ENCODE results near the gene NSL1.
"Not testable (repeated sequence)": the region's sequence is repeated elsewhere in the genome, so short reads cannot be mapped to it uniquely, and the experiment has no call there.

NSL1 gene

GRCh38 chr1:212814537-212815334 is 23.2 kb upstream of the NSL1 start:
- Mint-ChIP-seq H3K4me1 (peaks cover 9 to 13% of the 10 kb centered on the region in 2 donors), H3K36me3 (peaks cover 7 to 13% of the 10 kb centered on the region in 2 donors), H3K9me3 (no peaks in the 10 kb centered on the region), H3K4me3 (no peak overlapping the region), H3K27me3 (no peaks in the 10 kb centered on the region), H3K27ac (no peak overlapping the region)
- ATAC-seq (replicated peaks), result no peak
- no peak for DNase-seq

- Mint-ChIP-seq H3K4me1 (no peaks in the 10 kb centered on the region), H3K27ac (no peak overlapping the region), H3K9me3 (no peaks in the 10 kb centered on the region), H3K27me3 (no peaks in the 10 kb centered on the region), H3K4me3 (no peak overlapping the region), H3K36me3 (peaks cover 28 to 31% of the 10 kb centered on the region in 2 donors)
- DNase-seq, result no peak
- no peak for ATAC-seq (replicated peaks)
These were observed 14.2 kb upstream of the NSL1 start for GRCh38 chr1:212805767-212806166.

- Mint-ChIP-seq H3K36me3 (peaks cover 28 to 40% of the 10 kb centered on the region in 2 donors), H3K4me1 (peaks cover 18 to 26% of the 10 kb centered on the region in 2 donors), H3K27ac (no peak overlapping the region), H3K9me3 (peaks cover 5 to 9% of the 10 kb centered on the region in 2 donors), H3K4me3 (no peak overlapping the region), H3K27me3 (no peaks in the 10 kb centered on the region)
- no peak for DNase-seq
- no peak for ATAC-seq (replicated peaks)
These were observed 6.1 kb upstream of the NSL1 start for GRCh38 chr1:212797681-212798080.

- Mint-ChIP-seq H3K4me3 (peak overlapping the region; percentile 61 to 66), H3K27ac (peak overlapping the region; percentile 88), H3K4me1 (peaks cover 23 to 39% of the 10 kb centered on the region in 2 donors), H3K36me3 (peaks cover 17 to 27% of the 10 kb centered on the region in 2 donors), H3K27me3 (no peaks in the 10 kb centered on the region), H3K9me3 (peaks cover 5 to 9% of the 10 kb centered on the region in 2 donors)
- ATAC-seq (replicated peaks) (peak; percentile 90 to 91), DNase-seq (peak; percentile 47)
These were observed 3.0 kb upstream of the NSL1 start for GRCh38 chr1:212794561-212795014.

- Mint-ChIP-seq H3K4me3 (peak overlapping the region; percentile 93 to 98), H3K9me3 (peaks cover 5 to 9% of the 10 kb centered on the region in 2 donors), H3K27ac (peak overlapping the region; percentile 99), H3K36me3 (peaks cover 11 to 18% of the 10 kb centered on the region in 2 donors), H3K4me1 (peaks cover 16 to 33% of the 10 kb centered on the region in 2 donors), H3K27me3 (no peaks in the 10 kb centered on the region)
- DNase-seq (no peak), ATAC-seq (replicated peaks) (no peak)
These were observed 875 bp upstream of the NSL1 start for GRCh38 chr1:212792396-212792908.

- Mint-ChIP-seq H3K4me1 (peaks cover 16 to 33% of the 10 kb centered on the region in 2 donors), H3K27me3 (no peaks in the 10 kb centered on the region), H3K36me3 (peaks cover 11 to 19% of the 10 kb centered on the region in 2 donors), H3K9me3 (peaks cover 5 to 9% of the 10 kb centered on the region in 2 donors), H3K27ac (peak overlapping the region; percentile 99), H3K4me3 (peak overlapping the region; percentile 93 to 98)
- ATAC-seq (replicated peaks) (peak; percentile 42 to 52), DNase-seq (no peak)
These were observed 309 bp downstream of the NSL1 start for GRCh38 chr1:212791261-212791675.

DNA sequence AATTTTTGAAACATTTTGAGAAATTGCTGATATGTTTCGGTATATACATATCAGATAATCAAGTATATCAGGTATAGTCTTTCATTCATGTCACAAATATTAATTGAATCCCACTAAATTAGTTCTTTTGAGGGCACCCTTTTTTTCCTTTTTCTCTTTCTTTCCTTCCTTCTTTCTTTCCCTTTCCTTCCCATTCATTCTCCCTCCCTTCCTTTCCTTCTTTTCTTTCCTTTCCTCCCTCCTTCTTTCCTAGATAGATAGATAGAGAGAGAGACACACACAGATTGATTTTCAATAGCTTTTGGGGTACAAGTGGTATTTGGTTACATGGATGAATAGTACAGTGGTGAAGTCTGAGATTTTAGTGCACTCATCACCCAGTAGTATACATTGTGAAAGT is 5.7 kb downstream of the NSL1 start:
- ATAC-seq (replicated peaks), result no peak
- no peak for DNase-seq
- Mint-ChIP-seq H3K36me3 (peaks cover 12 to 27% of the 10 kb centered on the region in 2 donors), H3K9me3 (no peaks in the 10 kb centered on the region), H3K4me1 (peaks cover 9 to 26% of the 10 kb centered on the region in 2 donors), H3K27ac (peak overlapping the region; percentile 81), H3K27me3 (no peaks in the 10 kb centered on the region), H3K4me3 (no peak overlapping the region)

GRCh38 chr1:212783976-212784375 is 7.6 kb downstream of the NSL1 start:
- H3K4me3 Mint-ChIP-seq, result no peak overlapping the region
- no peaks in the 10 kb centered on the region for H3K27me3 Mint-ChIP-seq
- peaks cover 5 to 14% of the 10 kb centered on the region in 2 donors for H3K4me1 Mint-ChIP-seq
- DNase-seq, result no peak
- no peak for ATAC-seq (replicated peaks)
- no peaks in the 10 kb centered on the region for H3K9me3 Mint-ChIP-seq
- H3K36me3 Mint-ChIP-seq, result peaks cover 12 to 27% of the 10 kb centered on the region in 2 donors
- H3K27ac Mint-ChIP-seq, result no peak overlapping the region

DNA sequence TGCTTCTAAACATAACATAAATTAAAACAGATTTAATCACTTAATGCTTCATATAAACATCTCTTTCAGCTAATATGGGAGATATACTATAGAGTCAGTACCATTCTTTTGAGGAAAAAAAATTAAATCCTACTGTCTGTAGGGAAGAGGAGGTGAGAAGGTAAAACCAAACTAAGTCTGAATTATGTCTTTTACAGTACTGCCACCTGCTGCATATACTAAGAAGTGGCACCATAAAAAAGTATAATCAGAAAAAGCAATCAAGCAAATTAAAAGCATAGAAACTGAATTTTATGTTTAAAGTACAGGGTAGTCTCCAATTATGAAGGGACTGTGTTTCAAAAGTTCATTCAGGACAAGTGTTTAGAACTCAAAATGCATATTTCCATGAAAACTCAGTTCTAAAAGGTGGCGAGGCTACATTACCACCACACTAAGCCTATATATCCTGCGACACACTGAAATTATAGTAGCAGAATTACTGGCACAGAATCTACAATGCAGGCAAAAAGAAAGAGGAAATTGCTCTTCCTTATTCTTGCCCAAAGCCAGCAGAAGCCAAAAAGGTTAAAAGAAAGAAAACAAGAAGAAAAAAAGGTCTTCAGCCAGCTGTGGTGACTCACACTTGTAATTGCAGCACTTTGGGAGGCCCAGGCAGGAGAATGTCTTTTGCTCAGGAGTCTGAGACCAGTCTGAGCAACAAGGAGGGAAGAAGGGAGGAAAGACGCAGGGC is 9.0 kb downstream of the NSL1 start:
- no peak overlapping the region for H3K27ac Mint-ChIP-seq
- peaks cover 17 to 35% of the 10 kb centered on the region in 2 donors for H3K36me3 Mint-ChIP-seq
- DNase-seq (no peak), ATAC-seq (replicated peaks) (peak; percentile 30 to 61)
- H3K9me3 Mint-ChIP-seq, result no peaks in the 10 kb centered on the region
- H3K4me1 Mint-ChIP-seq, result peaks cover 5 to 14% of the 10 kb centered on the region in 2 donors
- H3K4me3 Mint-ChIP-seq, result no peak overlapping the region
- no peaks in the 10 kb centered on the region for H3K27me3 Mint-ChIP-seq

GRCh38 chr1:212781225-212781624 is 10.4 kb downstream of the NSL1 start:
- Mint-ChIP-seq H3K36me3 (peaks cover 20 to 42% of the 10 kb centered on the region in 2 donors), H3K4me1 (peaks cover 8 to 20% of the 10 kb centered on the region in 2 donors), H3K27me3 (no peaks in the 10 kb centered on the region), H3K9me3 (no peaks in the 10 kb centered on the region), H3K4me3 (no peak overlapping the region), H3K27ac (no peak overlapping the region)
- ATAC-seq (replicated peaks), result peak; percentile 79 to 93
- DNase-seq, result no peak

DNA sequence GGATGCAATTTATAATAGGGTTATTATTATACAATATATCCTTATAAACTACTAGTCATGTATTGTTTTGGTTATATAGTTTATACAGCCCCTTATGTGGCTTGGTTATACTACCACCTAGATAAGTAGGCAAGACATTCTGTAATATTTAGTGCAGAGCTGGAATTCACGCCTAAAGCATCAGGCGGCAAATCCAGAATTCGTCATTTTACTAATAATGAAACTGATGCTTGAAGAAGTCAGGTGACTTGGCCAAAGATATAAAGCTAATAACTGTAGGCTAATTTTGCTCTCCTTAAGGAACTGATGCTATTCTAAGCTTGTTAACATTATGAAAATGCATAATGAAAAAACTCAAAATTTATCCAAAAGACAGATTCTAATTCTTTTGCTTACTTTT is 10.8 kb downstream of the NSL1 start:
- Mint-ChIP-seq H3K27me3 (no peaks in the 10 kb centered on the region), H3K27ac (no peak overlapping the region), H3K4me1 (peaks cover 8 to 20% of the 10 kb centered on the region in 2 donors), H3K4me3 (no peak overlapping the region), H3K9me3 (no peaks in the 10 kb centered on the region), H3K36me3 (peaks cover 18 to 38% of the 10 kb centered on the region in 2 donors)
- DNase-seq, result no peak
- ATAC-seq (replicated peaks), result peak in 1 of 2 donors; percentile 19

GRCh38 chr1:212779086-212779485 is 12.5 kb downstream of the NSL1 start:
- not testable (repeated sequence) for H3K9me3 Mint-ChIP-seq; H3K4me3 Mint-ChIP-seq; H3K27me3 Mint-ChIP-seq; ATAC-seq (replicated peaks); H3K27ac Mint-ChIP-seq; DNase-seq
- peaks cover 14 to 27% of the 10 kb centered on the region in 2 donors for H3K4me1 Mint-ChIP-seq
- H3K36me3 Mint-ChIP-seq, result peaks cover 26 to 45% of the 10 kb centered on the region in 2 donors

GRCh38 chr1:212777151-212777550 is 14.4 kb downstream of the NSL1 start:
- H3K36me3 Mint-ChIP-seq, result peaks cover 31 to 50% of the 10 kb centered on the region in 2 donors
- H3K4me1 Mint-ChIP-seq, result peaks cover 21 to 32% of the 10 kb centered on the region in 2 donors
- H3K4me3 Mint-ChIP-seq, result no peak overlapping the region
- ATAC-seq (replicated peaks) (no peak), DNase-seq (no peak)
- peaks cover 0 to under 1% of the 10 kb centered on the region in 2 donors for H3K9me3 Mint-ChIP-seq
- H3K27me3 Mint-ChIP-seq, result no peaks in the 10 kb centered on the region
- H3K27ac Mint-ChIP-seq, result no peak overlapping the region

GRCh38 chr1:212775241-212775640 is 16.3 kb downstream of the NSL1 start:
- peaks cover 22 to 45% of the 10 kb centered on the region in 2 donors for H3K4me1 Mint-ChIP-seq
- no peak overlapping the region for H3K4me3 Mint-ChIP-seq
- peaks cover 4 to 8% of the 10 kb centered on the region in 2 donors for H3K9me3 Mint-ChIP-seq
- no peak for ATAC-seq (replicated peaks)
- H3K27me3 Mint-ChIP-seq, result no peaks in the 10 kb centered on the region
- H3K27ac Mint-ChIP-seq, result no peak overlapping the region
- no peak for DNase-seq
- peaks cover 47 to 68% of the 10 kb centered on the region in 2 donors for H3K36me3 Mint-ChIP-seq
